Heart left ventricle (tissue), 13 donors: Measurements from ENCODE around the gene LHX2.

ENCODE experiments used
- CTCF ChIP-seq, 12 donors: fragments of 200-600 bp; sonication (generic) in 4 of 12; IDR thresholded peaks; one replicate each; pipeline versions ENCODE4 v1.5.0 to v1.8.0; 2018 to 2022; ENCODE audit warnings: antibody characterized with exemption in 12 of 12, mild to moderate bottlenecking in 5 of 12
- POLR2A ChIP-seq, 2 donors: fragments of 450-650 bp; IDR thresholded peaks; one replicate each; pipeline ENCODE4 v1.6.1; 2017; ENCODE audit warnings: antibody characterized with exemption in 2 of 2, mild to moderate bottlenecking in 2 of 2, moderate library complexity in 2 of 2
- donor health status: ischemic (EF 13 %, LVEDD 7.1; RV severe dilation, severe dysfunction).
- donor health status: DM: no; HTN: yes; CAD: no.
- donor health status: DM: no; HTN: no; CAD: no.
- donor health status: ischemic (EF 25% LVEDD 6.9; RV normal size, moderate dysfunction).
- donor health status: ischemic (EF 25% LVEDD 5.7; RV mildly dilated, moderate dysfunction).
- donor health status: ischemic (EF 35%, LVEDD 5.7; RV mildly dilated, moderate dysfunction).
- donor health status: nonischemic (EF 11% LVEDD 7.7; RV severe dilation, severe dysfunction).
- donor health status: DM: yes; HTN: yes; CAD: no.
- donor health status: PGD.
- donor health status: ischemic (EF 29% LVEDD 5.4; RV normal size, mild dysfunction).
- donor health status: nonischemic (EF 23%, LVEDD 6.1; RV moderate dilation, normal function).

GRCh38 chr9:124003636-124004349 lies 7.8 kb upstream of the LHX2 start:
- TF ChIP-seq CTCF (IDR thresholded peaks at IDR 0.05): no peak
- TF ChIP-seq POLR2A (IDR thresholded peaks at IDR 0.05): no peak
